C4-2B (cell line): ENCODE data around the gene C1orf21.

Experiments used
- CTCF ChIP-seq: fragments of 450-650 bp; conservative IDR thresholded peaks from 2 replicates; pipeline ENCODE4 v1.5.1; 2017; ENCODE audit warnings: mild to moderate bottlenecking
- ZFX ChIP-seq: fragments of 450-650 bp; IDR thresholded peaks from 2 replicates; pipeline ENCODE4 v1.6.1; 2017

GRCh38 chr1:184672013-184672726, 285.3 kb downstream of the C1orf21 start:
- TF ChIP-seq CTCF (no peak), ZFX (no peak)
